Neuronal stem cell (in vitro differentiated cells): ENCODE measurements around the gene ESYT1.

Experiments used
- DNase-seq: peaks from one replicate; pipeline ENCODE4 v3.0.0-alpha.2; 2013; ENCODE audit warnings: low spot score
- H2AFZ ChIP-seq: one replicate; pipeline ENCODE4 v1.6.1; 2013; ENCODE audit warnings: mild to moderate bottlenecking, low read length, inconsistent platforms
- H2AK5ac ChIP-seq: 2 replicates; pipeline ENCODE4 v1.6.1; 2013; ENCODE audit warnings: low read depth, mild to moderate bottlenecking, inconsistent platforms, low read length, moderate library complexity, mixed read lengths
- H2BK120ac ChIP-seq: 2 replicates; pipeline ENCODE4 v1.6.1; 2013; ENCODE audit warnings: low read depth, mild to moderate bottlenecking, inconsistent platforms, low read length, moderate library complexity, mixed read lengths
- H2BK12ac ChIP-seq: one replicate; pipeline ENCODE4 v1.6.1; 2013; ENCODE audit warnings: low read length, inconsistent platforms
- H2BK15ac ChIP-seq: 2 replicates; pipeline ENCODE4 v1.6.1; 2013; ENCODE audit warnings: mild to moderate bottlenecking, low read length, inconsistent platforms, mixed read lengths
- H2BK5ac ChIP-seq: one replicate; pipeline ENCODE4 v1.6.1; 2013; ENCODE audit warnings: inconsistent platforms, mild to moderate bottlenecking, low read length, moderate library complexity
- H3K14ac ChIP-seq: one replicate; pipeline ENCODE4 v1.6.1; 2013; ENCODE audit warnings: low read length, inconsistent platforms
- H3K18ac ChIP-seq: 2 replicates; pipeline ENCODE4 v1.6.1; 2013; ENCODE audit warnings: low read length, inconsistent platforms
- H3K23ac ChIP-seq: 2 replicates; pipeline ENCODE4 v1.6.1; 2013; ENCODE audit warnings: low read depth, mild to moderate bottlenecking, mixed read lengths, low read length, inconsistent platforms; ENCODE audit not compliant: poor library complexity
- H3K27ac ChIP-seq: replicated peaks from 3 replicates; pipeline ENCODE4 v1.5.1; 2013; ENCODE audit warnings: low read length, inconsistent platforms
- H3K27me3 ChIP-seq, 3 experiments: 2 replicates each; pipeline ENCODE4 v1.6.1; 2013; ENCODE audit warnings: low read length in 3 of 3, mild to moderate bottlenecking in 2 of 3, inconsistent platforms in 1 of 3, low read depth in 1 of 3, mixed read lengths in 1 of 3, moderate library complexity in 1 of 3; ENCODE audit not compliant: control insufficient read depth in 3 of 3, insufficient read depth in 3 of 3
- H3K36me3 ChIP-seq, 2 donors: replicated peaks in 1 of 2; 2 replicates each; pipeline ENCODE4 v1.6.1; 2013; ENCODE audit warnings: low read length in 2 of 2; ENCODE audit not compliant: control insufficient read depth in 2 of 2, insufficient read depth in 2 of 2
- H3K4ac ChIP-seq: 2 replicates; pipeline ENCODE4 v1.6.1; 2013; ENCODE audit warnings: inconsistent platforms, mild to moderate bottlenecking, low read length, moderate library complexity
- H3K4me1 ChIP-seq, 2 donors: 1 replicate in 1 of 2; 2 replicates in 1 of 2; pipeline ENCODE4 v1.6.1; 2013; ENCODE audit warnings: low read length in 2 of 2, low read depth in 1 of 2; ENCODE audit not compliant: control insufficient read depth in 2 of 2, insufficient read depth in 1 of 2
- H3K4me2 ChIP-seq: one replicate; pipeline ENCODE4 v1.6.1; 2013; ENCODE audit warnings: mild to moderate bottlenecking, low read length, inconsistent platforms; ENCODE audit not compliant: insufficient read depth, poor library complexity, severe bottlenecking
- H3K4me3 ChIP-seq, 2 donors: 2 replicates each; pipeline ENCODE4 v1.5.1; 2013; ENCODE audit warnings: low read length in 2 of 2, mild to moderate bottlenecking in 2 of 2, inconsistent platforms in 1 of 2, moderate library complexity in 1 of 2
- H3K79me1 ChIP-seq: one replicate; pipeline ENCODE4 v1.6.1; 2013; ENCODE audit warnings: low read depth, mild to moderate bottlenecking, inconsistent platforms, low read length, moderate library complexity
- H3K9ac ChIP-seq: one replicate; pipeline ENCODE4 v1.6.1; 2013; ENCODE audit warnings: mild to moderate bottlenecking, low read depth, low read length, inconsistent platforms; ENCODE audit not compliant: poor library complexity
- H3K9me3 ChIP-seq, 2 donors: replicated peaks in 1 of 2; 2 replicates each; pipeline versions ENCODE3 to v1.6.1; 2013; ENCODE audit warnings: low read length in 2 of 2, mild to moderate bottlenecking in 2 of 2, inconsistent platforms in 1 of 2, low read depth in 1 of 2, mixed read lengths in 1 of 2, moderate library complexity in 1 of 2; ENCODE audit not compliant: control insufficient read depth in 2 of 2, insufficient read depth in 1 of 2
- H4K8ac ChIP-seq: one replicate; pipeline ENCODE4 v1.6.1; 2013; ENCODE audit warnings: low read depth, mild to moderate bottlenecking, inconsistent platforms, low read length, moderate library complexity
- H4K91ac ChIP-seq: one replicate; pipeline ENCODE4 v1.6.1; 2013; ENCODE audit warnings: low read length, low read depth, mild to moderate bottlenecking, inconsistent platforms; ENCODE audit not compliant: poor library complexity
- WGBS, 2 donors: extraction: QIAGEN DNeasy Blood & Tissue Kit; methylation state at CpG; one replicate each; pipeline ENCODE4 v1.1.7; 2013; ENCODE audit warnings: missing lambda C conversion rate in 2 of 2, mixed read lengths in 1 of 2; ENCODE audit not compliant: insufficient read length in 2 of 2, insufficient replicate concordance in 1 of 2; ENCODE audit errors: extremely low coverage in 2 of 2; 5-methylcytosine and 5-hydroxymethylcytosine counted together

ESYT1 gene

GRCh38 chr12:56082382-56082781 is 45.7 kb upstream of the ESYT1 start:
- Histone ChIP-seq H4K91ac (no peak overlapping the region), H3K4ac (no peak overlapping the region), H3K23ac (no peak overlapping the region), H2BK12ac (no peak overlapping the region), H2BK5ac (no peak overlapping the region), H3K18ac (no peak overlapping the region), H3K79me1 (no peaks in the 10 kb centered on the region), H2BK120ac (no peak overlapping the region), H3K14ac (no peak overlapping the region), H3K27ac (no peak overlapping the region), H4K8ac (no peak overlapping the region), H2AFZ (no peak overlapping the region), H2AK5ac (no peak overlapping the region), H3K36me3 (no peaks in the 10 kb centered on the region), H3K4me2 (no peak overlapping the region), H2BK15ac (no peak overlapping the region), H3K9me3 (no peaks in the 10 kb centered on the region), H3K4me3 (no peak overlapping the region), H3K4me1 (peaks cover 9 to 12% of the 10 kb centered on the region in 2 donors), H3K9ac (no peak overlapping the region), H3K27me3 (peaks cover 0 to 52% (median 18%) of the 10 kb centered on the region in 3 experiments)
- DNase-seq, result no peak
- WGBS, 2 donors, result no CpG with 5 or more reads among the region's 2 CpGs

GRCh38 chr12:56082967-56083366 is 45.1 kb upstream of the ESYT1 start:
- Histone ChIP-seq H4K91ac (no peak overlapping the region), H4K8ac (no peak overlapping the region), H3K4ac (no peak overlapping the region), H2BK15ac (no peak overlapping the region), H3K9ac (no peak overlapping the region), H2BK120ac (no peak overlapping the region), H3K79me1 (no peaks in the 10 kb centered on the region), H3K27ac (no peak overlapping the region), H3K23ac (no peak overlapping the region), H3K18ac (no peak overlapping the region), H2BK5ac (no peak overlapping the region), H3K14ac (no peak overlapping the region), H3K9me3 (no peaks in the 10 kb centered on the region), H3K36me3 (no peaks in the 10 kb centered on the region), H2BK12ac (no peak overlapping the region), H3K27me3 (peaks cover 0 to 52% (median 18%) of the 10 kb centered on the region in 3 experiments), H2AK5ac (no peak overlapping the region), H3K4me3 (no peak overlapping the region), H3K4me1 (peaks cover 9 to 12% of the 10 kb centered on the region in 2 donors), H2AFZ (no peak overlapping the region), H3K4me2 (no peak overlapping the region)
- WGBS, 2 donors, result no CpG with 5 or more reads among the region's 3 CpGs
- DNase-seq, result no peak

DNA sequence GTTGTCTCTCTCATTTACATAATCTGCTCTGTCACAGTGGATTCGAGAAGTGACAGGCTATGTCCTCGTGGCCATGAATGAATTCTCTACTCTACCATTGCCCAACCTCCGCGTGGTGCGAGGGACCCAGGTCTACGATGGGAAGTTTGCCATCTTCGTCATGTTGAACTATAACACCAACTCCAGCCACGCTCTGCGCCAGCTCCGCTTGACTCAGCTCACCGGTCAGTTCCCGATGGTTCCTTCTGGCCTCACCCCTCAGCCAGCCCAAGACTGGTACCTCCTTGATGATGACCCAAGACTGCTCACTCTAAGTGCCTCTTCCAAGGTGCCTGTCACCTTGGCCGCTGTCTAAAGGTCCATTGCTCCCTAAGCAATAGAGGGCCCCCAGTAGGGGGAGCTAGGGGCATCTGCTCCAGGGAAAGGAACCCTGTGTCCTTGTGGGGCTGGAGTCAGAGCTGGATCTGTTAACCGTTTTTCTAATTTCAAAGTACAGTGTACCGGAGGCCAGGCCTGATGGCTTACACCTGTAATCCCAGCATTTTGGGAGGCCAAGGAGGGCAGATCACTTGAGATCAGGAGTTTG is 43.0 kb upstream of the ESYT1 start:
- H3K79me1 ChIP-seq, result no peaks in the 10 kb centered on the region
- H2BK12ac ChIP-seq, result no peak overlapping the region
- no peak overlapping the region for H2AK5ac ChIP-seq
- H3K4me1 ChIP-seq, result peaks cover 9 to 10% of the 10 kb centered on the region in 2 donors
- no peaks in the 10 kb centered on the region for H3K9me3 ChIP-seq
- H2BK120ac ChIP-seq, result no peak overlapping the region
- no peak overlapping the region for H3K23ac ChIP-seq
- DNase-seq, result no peak
- no peak overlapping the region for H4K91ac ChIP-seq
- no CpG with 5 or more reads among the region's 15 CpGs for WGBS, 2 donors
- H2BK5ac ChIP-seq, result no peak overlapping the region
- no peak overlapping the region for H3K4me2 ChIP-seq
- no peak overlapping the region for H3K4ac ChIP-seq
- no peak overlapping the region for H3K9ac ChIP-seq
- no peaks in the 10 kb centered on the region for H3K36me3 ChIP-seq
- no peak overlapping the region for H2BK15ac ChIP-seq
- no peak overlapping the region for H3K14ac ChIP-seq
- no peak overlapping the region for H2AFZ ChIP-seq
- no peak overlapping the region for H4K8ac ChIP-seq
- no peak overlapping the region for H3K4me3 ChIP-seq
- peak overlapping the region; percentile 63 for H3K18ac ChIP-seq
- H3K27ac ChIP-seq, result no peak overlapping the region
- H3K27me3 ChIP-seq, result peaks cover 0 to 45% (median 12%) of the 10 kb centered on the region in 3 experiments

GRCh38 chr12:56086096-56086495 is 42.0 kb upstream of the ESYT1 start:
- Histone ChIP-seq H3K27me3 (peaks cover 0 to 34% (median 2%) of the 10 kb centered on the region in 3 experiments), H3K9me3 (no peaks in the 10 kb centered on the region), H3K79me1 (no peaks in the 10 kb centered on the region), H3K36me3 (no peaks in the 10 kb centered on the region), H2AK5ac (no peak overlapping the region), H4K8ac (no peak overlapping the region), H3K18ac (no peak overlapping the region), H2BK5ac (no peak overlapping the region), H2BK120ac (no peak overlapping the region), H3K4me2 (no peak overlapping the region), H3K9ac (no peak overlapping the region), H3K4me1 (peaks cover 4 to 5% of the 10 kb centered on the region in 2 donors), H3K4me3 (no peak overlapping the region), H2BK12ac (no peak overlapping the region), H4K91ac (no peak overlapping the region), H2AFZ (no peak overlapping the region), H3K27ac (no peak overlapping the region), H2BK15ac (no peak overlapping the region), H3K23ac (no peak overlapping the region), H3K4ac (no peak overlapping the region), H3K14ac (no peak overlapping the region)
- WGBS, 2 donors, result no CpG with 5 or more reads among the region's 3 CpGs
- DNase-seq, result no peak
